Measurements from ENCODE around the gene ASAP3.

The ASAP3 gene

GRCh38 chr1:23448846-23449245 lies 35.1 kb downstream of the ASAP3 start:
- no peak for DNase-seq

GRCh38 chr1:23446661-23447310 lies 37.2 kb downstream of the ASAP3 start:
- no peak for DNase-seq

- DNase-seq = no peak
Observed at GRCh38 chr1:23444596-23445390, 39.2 kb downstream of the ASAP3 start.

- no peak for DNase-seq
Observed at GRCh38 chr1:23444104-23444533, 39.9 kb downstream of the ASAP3 start.

- no peak for DNase-seq
Observed at GRCh38 chr1:23442751-23443150, 41.2 kb downstream of the ASAP3 start.

GRCh38 chr1:23441446-23442148 lies 42.4 kb downstream of the ASAP3 start:
- DNase-seq = no peak

GRCh38 chr1:23438545-23438944 lies 45.4 kb downstream of the ASAP3 start:
- no peak for DNase-seq

- DNase-seq = no peak
Observed at GRCh38 chr1:23437355-23437664, 46.7 kb downstream of the ASAP3 start.

GRCh38 chr1:23436520-23437354 lies 47.2 kb downstream of the ASAP3 start:
- no peak for DNase-seq

- DNase-seq = no peak
Observed at GRCh38 chr1:23434260-23434775, 49.7 kb downstream of the ASAP3 start.

GRCh38 chr1:23433122-23433521 lies 50.9 kb downstream of the ASAP3 start:
- DNase-seq = no peak

- DNase-seq = no peak
Observed at GRCh38 chr1:23431431-23431830, 52.5 kb downstream of the ASAP3 start.

- DNase-seq = no peak
Observed at GRCh38 chr1:23430803-23431202, 53.2 kb downstream of the ASAP3 start.

GRCh38 chr1:23428136-23428905 lies 55.7 kb downstream of the ASAP3 start:
- no peak for DNase-seq

- DNase-seq = no peak
Observed at GRCh38 chr1:23427550-23427949, 56.4 kb downstream of the ASAP3 start.

- no peak for DNase-seq
Observed at GRCh38 chr1:23426828-23427227, 57.2 kb downstream of the ASAP3 start.

GRCh38 chr1:23425193-23425494 lies 58.8 kb downstream of the ASAP3 start:
- no peak for DNase-seq

- peak; percentile 44 for DNase-seq
Observed at GRCh38 chr1:23424293-23425192, 59.4 kb downstream of the ASAP3 start, which contains the start of gene TCEA3. TSS of gene TCEA3 (minus strand) at chr1:23424748. CDS start at chr1:23424633, 115 bp downstream.

GRCh38 chr1:23423415-23424292 lies 60.3 kb downstream of the ASAP3 start:
- no peak for DNase-seq

- DNase-seq = no peak
Observed at GRCh38 chr1:23422941-23423340, 61.0 kb downstream of the ASAP3 start.

All from NCI-H1436 (cell line).